PC-3 (cell line): Measurements from ENCODE around the gene FCHO1. TPM values are rescaled to one million over a fixed set of nuclear protein-coding genes. Genes with fewer than 3 reads are reported as not detected.

Experiments used
- ATAC-seq: fragments of 200-7000 bp; cut with Tn5 transposase; 2 replicates; pipeline ENCODE4 v1.9.1; 2020; ENCODE audit warnings: mild to moderate bottlenecking, moderate library complexity
- BruUV-seq: library from RNA; stranded (reverse); fragments of 400-500 nt; replicated peaks from 2 replicates; lab custom pipeline; 2021; lab: Mats Ljungman, UMichigan
- CTCF ChIA-PET: fragments of 300-600 bp; sonication (Branson Sonifier 250); formaldehyde crosslinking; loops from one replicate; lab custom pipeline; 2022; ENCODE audit warnings: antibody characterized with exemption; lab: Charles Lee
- POLR2A ChIA-PET: fragments of 300-600 bp; sonication (Branson Sonifier 250); formaldehyde crosslinking; loops from one replicate; lab custom pipeline; 2022; ENCODE audit warnings: antibody characterized with exemption; ENCODE audit not compliant: unreplicated experiment; lab: Charles Lee
- DNase-seq: peaks from one replicate; pipeline ENCODE4 v3.0.0-alpha.2; 2015
- H2AFZ ChIP-seq: fragments of 300-600 bp; sonication (generic); 2 replicates; pipeline ENCODE4 v1.6.0; 2016; ENCODE audit warnings: antibody characterized with exemption, low read length
- H3F3A ChIP-seq: fragments of 300-600 bp; sonication (generic); one replicate; pipeline ENCODE4 v1.6.0; 2017; ENCODE audit warnings: antibody characterized with exemption, low read length, control low read depth, mild to moderate bottlenecking; ENCODE audit not compliant: unreplicated experiment
- H3K27ac ChIP-seq: fragments of 300-600 bp; sonication (generic); 2 replicates; pipeline ENCODE4 v1.5.1; 2016; ENCODE audit warnings: mild to moderate bottlenecking, low read length
- H3K27me3 ChIP-seq: fragments of 300-600 bp; sonication (generic); 2 replicates; pipeline ENCODE4 v1.6.1; 2016; ENCODE audit warnings: low read length, mixed read lengths
- H3K36me3 ChIP-seq: fragments of 300-600 bp; sonication (generic); 2 replicates; pipeline ENCODE4 v1.6.1; 2016; ENCODE audit warnings: low read depth, mixed run types, low read length, mixed read lengths
- H3K4me1 ChIP-seq: fragments of 300-600 bp; sonication (generic); 2 replicates; pipeline ENCODE4 v1.5.1; 2016; ENCODE audit warnings: low read length; ENCODE audit not compliant: insufficient read depth
- H3K4me2 ChIP-seq: fragments of 300-600 bp; sonication (generic); 2 replicates; pipeline ENCODE4 v1.6.0; 2016; ENCODE audit warnings: low read length
- H3K4me3 ChIP-seq: fragments of 300-600 bp; sonication (generic); 2 replicates; pipeline ENCODE4 v1.5.1; 2016; ENCODE audit warnings: mild to moderate bottlenecking, low read length, mixed read lengths
- H3K79me2 ChIP-seq: fragments of 300-600 bp; sonication (generic); 2 replicates; pipeline ENCODE4 v1.6.1; 2017; ENCODE audit warnings: low read length, mixed read lengths
- H3K9ac ChIP-seq: fragments of 300-600 bp; sonication (generic); 2 replicates; pipeline ENCODE4 v1.6.0; 2016; ENCODE audit warnings: mild to moderate bottlenecking, low read length
- H3K9me2 ChIP-seq: fragments of 300-600 bp; sonication (generic); replicated peaks from 2 replicates; pipeline ENCODE4 v1.6.1; 2016; ENCODE audit warnings: mixed run types, low read length, mixed read lengths
- H3K9me3 ChIP-seq: fragments of 300-600 bp; sonication (generic); 2 replicates; pipeline ENCODE4 v1.6.1; 2016; ENCODE audit warnings: low read length, mixed read lengths
- H4K20me1 ChIP-seq: fragments of 300-600 bp; sonication (generic); 2 replicates; pipeline ENCODE4 v1.6.1; 2016; ENCODE audit warnings: low read length, mixed read lengths
- EZH2 ChIP-seq: fragments of 300-600 bp; sonication (generic); IDR thresholded peaks from one replicate; pipeline ENCODE4 v1.6.1; 2017; ENCODE audit warnings: antibody characterized with exemption, mild to moderate bottlenecking, low read length; ENCODE audit not compliant: unreplicated experiment
- EZH2phosphoT487 ChIP-seq: fragments of 300-600 bp; sonication (generic); IDR thresholded peaks from 2 replicates; pipeline ENCODE4 v1.6.1; 2018; ENCODE audit warnings: mild to moderate bottlenecking, antibody characterized with exemption, low read length, borderline replicate concordance
- intact Hi-C: fragments of 100-400 bp; cut with micrococcal nuclease; formaldehyde crosslinking; loops from 2 replicates; pipeline ENCODE4 v1.9.0; 2023
- total RNA-seq: library from RNA; depleted of rRNA; stranded (reverse); fragments of >200 nt; gene quantifications from 2 replicates; pipeline ENCODE4 v1.2.3, GENCODE V29; 2014
- TF ChIP-seq, protein P1 (sequence below): fragments of 300-600 bp; sonication (generic); conservative IDR thresholded peaks from 2 replicates; pipeline ENCODE4 v1.5.1; 2017; ENCODE audit warnings: antibody characterized with exemption, low read depth, mild to moderate bottlenecking, low read length

FCHO1 gene
- total RNA-seq, 1 experiment from 2014 or later: 21.0 TPM

- Histone ChIP-seq H3K79me2 (peaks cover 24% of the 10 kb centered on the region), H4K20me1 (peaks cover 14% of the 10 kb centered on the region; the same call in 1 of the 2 replicates), H2AFZ (peak overlapping the region; percentile 95), H3K9me2 (no peaks in the 10 kb centered on the region), H3K4me2 (peak overlapping the region; percentile 97), H3K36me3 (no peaks in the 10 kb centered on the region), H3F3A (no peaks in the 10 kb centered on the region), H3K9ac (no peak overlapping the region), H3K4me1 (peaks cover 25% of the 10 kb centered on the region), H3K9me3 (no peaks in the 10 kb centered on the region), H3K27ac (no peak overlapping the region), H3K4me3 (peak overlapping the region; percentile 99; the same call in 1 of the 2 replicates), H3K27me3 (no peaks in the 10 kb centered on the region)
- intact Hi-C loops: no loop called here
- BruUV-seq: no TSS peak
- ChIA-PET POLR2A (no interaction called here), CTCF (interaction anchor here (1.7 kb wide), 1 partner anchor 48 kb away, joined by 8 read pairs; no protein-coding TSS in a partner anchor)
- no peak for ATAC-seq
- DNase-seq: peak; percentile 23
- TF ChIP-seq EZH2 (no peak), EZH2phosphoT487 (no peak)
- TF ChIP-seq, protein P1, sequence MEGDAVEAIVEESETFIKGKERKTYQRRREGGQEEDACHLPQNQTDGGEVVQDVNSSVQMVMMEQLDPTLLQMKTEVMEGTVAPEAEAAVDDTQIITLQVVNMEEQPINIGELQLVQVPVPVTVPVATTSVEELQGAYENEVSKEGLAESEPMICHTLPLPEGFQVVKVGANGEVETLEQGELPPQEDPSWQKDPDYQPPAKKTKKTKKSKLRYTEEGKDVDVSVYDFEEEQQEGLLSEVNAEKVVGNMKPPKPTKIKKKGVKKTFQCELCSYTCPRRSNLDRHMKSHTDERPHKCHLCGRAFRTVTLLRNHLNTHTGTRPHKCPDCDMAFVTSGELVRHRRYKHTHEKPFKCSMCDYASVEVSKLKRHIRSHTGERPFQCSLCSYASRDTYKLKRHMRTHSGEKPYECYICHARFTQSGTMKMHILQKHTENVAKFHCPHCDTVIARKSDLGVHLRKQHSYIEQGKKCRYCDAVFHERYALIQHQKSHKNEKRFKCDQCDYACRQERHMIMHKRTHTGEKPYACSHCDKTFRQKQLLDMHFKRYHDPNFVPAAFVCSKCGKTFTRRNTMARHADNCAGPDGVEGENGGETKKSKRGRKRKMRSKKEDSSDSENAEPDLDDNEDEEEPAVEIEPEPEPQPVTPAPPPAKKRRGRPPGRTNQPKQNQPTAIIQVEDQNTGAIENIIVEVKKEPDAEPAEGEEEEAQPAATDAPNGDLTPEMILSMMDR: no peak
Measured at GRCh38 chr19:17718550-17718946, 32.7 kb upstream of the FCHO1 start.

GRCh38 chr19:17718947-17719711 is 32.1 kb upstream of the FCHO1 start, which contains the start of gene MAP1S:
Gene MAP1S (plus strand): TSS chr19:17719480. CDS start chr19:17719503, 23 bp downstream.
- no peaks in the 10 kb centered on the region for H3K9me3 ChIP-seq
- H3K9ac ChIP-seq: peak within 1 kb of the TSS; percentile 73
- peaks cover 25% of the 10 kb centered on the region for H3K4me1 ChIP-seq
- intact Hi-C loops: no loop called here
- peak within 1 kb of the TSS; percentile 97 for H3K4me2 ChIP-seq
- ATAC-seq: peak; percentile 75
- peak within 1 kb of the TSS; percentile 95 for H2AFZ ChIP-seq
- ChIA-PET POLR2A (interaction anchor here (0.6 kb wide), 2 partner anchors 156 to 1000 kb away, joined by 3 to 4 read pairs; no protein-coding TSS in a partner anchor), CTCF (interaction anchor here (1.7 kb wide), 1 partner anchor 47 kb away, joined by 8 read pairs; no protein-coding TSS in a partner anchor)
- peak within 1 kb of the TSS; percentile 99 for H3K4me3 ChIP-seq
- no peaks in the 10 kb centered on the region for H3K9me2 ChIP-seq
- no peak for TF ChIP-seq EZH2phosphoT487
- TF ChIP-seq, protein P1: no peak
- no peak for TF ChIP-seq EZH2
- no peaks in the 10 kb centered on the region for H3F3A ChIP-seq
- DNase-seq: peak; percentile 47
- no peak within 1 kb of the TSS for H3K27ac ChIP-seq
- no peaks in the 10 kb centered on the region for H3K27me3 ChIP-seq
- TSS peak; percentile 60 for BruUV-seq
- peaks cover 24% of the 10 kb centered on the region for H3K79me2 ChIP-seq
- no peaks in the 10 kb centered on the region for H3K36me3 ChIP-seq
- peaks cover 14% of the 10 kb centered on the region; the same call in 1 of the 2 replicates for H4K20me1 ChIP-seq
